Right kidney (tissue), 1 donor: ENCODE data around the gene NOL8.

Experiments used
- DNase-seq: peaks from one replicate; pipeline ENCODE4 v3.0.0-alpha.2; 2016

Gene NOL8

GRCh38 chr9:92312887-92313623 lies 12.1 kb downstream of the NOL8 start:
- DNase-seq: no peak

GRCh38 chr9:92310562-92310961 lies 14.6 kb downstream of the NOL8 start:
- no peak for DNase-seq

GRCh38 chr9:92308893-92309292 lies 16.3 kb downstream of the NOL8 start:
- DNase-seq: no peak

- no peak for DNase-seq
Measured at GRCh38 chr9:92300936-92301335, 24.2 kb downstream of the NOL8 start.

- no peak for DNase-seq
Measured at GRCh38 chr9:92299116-92299515, 26.0 kb downstream of the NOL8 start.

- DNase-seq: no peak
Measured at GRCh38 chr9:92298036-92298435, 27.1 kb downstream of the NOL8 start.

GRCh38 chr9:92297611-92298010 lies 27.5 kb downstream of the NOL8 start:
- no peak for DNase-seq

- DNase-seq: no peak
Measured at GRCh38 chr9:92295827-92296258, 29.3 kb downstream of the NOL8 start.

GRCh38 chr9:92295240-92295790 lies 29.8 kb downstream of the NOL8 start:
- no peak for DNase-seq

- peak; percentile 57 for DNase-seq
Measured at GRCh38 chr9:92294297-92294676, 30.9 kb downstream of the NOL8 start.

- peak; percentile 92 for DNase-seq
Measured at GRCh38 chr9:92293452-92294296, 31.5 kb downstream of the NOL8 start, which contains the start of gene IARS1. Gene IARS1, minus strand, starts transcription at chr9:92293697. Its CDS starts 4,278 bp downstream, at chr9:92289419.

- DNase-seq: no peak
Measured at GRCh38 chr9:92293075-92293354, 32.1 kb downstream of the NOL8 start.

- no peak for DNase-seq
Measured at GRCh38 chr9:92292338-92293074, 32.6 kb downstream of the NOL8 start.

- DNase-seq: no peak
Measured at GRCh38 chr9:92291577-92291976, 33.6 kb downstream of the NOL8 start.

- no peak for DNase-seq
Measured at GRCh38 chr9:92290785-92291429, 34.2 kb downstream of the NOL8 start.

- no peak for DNase-seq
Measured at GRCh38 chr9:92289708-92290390, 35.3 kb downstream of the NOL8 start.

- DNase-seq: no peak
Measured at GRCh38 chr9:92279302-92279701, 45.8 kb downstream of the NOL8 start.

- no peak for DNase-seq
Measured at GRCh38 chr9:92278110-92278509, 47.0 kb downstream of the NOL8 start.

- DNase-seq: peak; percentile 50
Measured at GRCh38 chr9:92276331-92277032, 48.7 kb downstream of the NOL8 start.

GRCh38 chr9:92275541-92275940 lies 49.6 kb downstream of the NOL8 start:
- no peak for DNase-seq

GRCh38 chr9:92270511-92270910 lies 54.6 kb downstream of the NOL8 start:
- DNase-seq: no peak
